ENCODE data around the gene EPB41L3.

EPB41L3 gene

DNA sequence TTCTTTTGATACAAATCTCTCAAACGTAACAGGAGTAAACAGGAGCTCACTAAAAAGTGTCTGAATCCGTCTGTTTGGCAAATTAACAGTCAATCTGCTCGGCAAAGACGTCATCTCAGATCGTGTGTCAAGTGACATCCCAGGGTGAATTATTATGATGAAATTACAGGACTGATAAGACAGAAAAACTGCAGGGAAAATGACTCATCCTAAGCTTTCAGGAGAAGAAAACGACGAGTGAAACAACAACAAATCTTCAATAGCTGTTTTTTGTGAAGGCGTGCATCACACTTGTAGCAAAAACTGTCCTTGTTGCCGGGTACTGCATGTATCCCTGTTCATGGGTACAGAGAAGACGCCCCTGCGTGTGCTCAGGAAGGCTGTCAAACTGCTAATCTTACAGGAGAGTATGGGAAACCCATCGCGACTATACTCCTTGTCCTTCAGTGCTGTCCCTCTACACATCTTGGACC is 24.9 kb downstream of the EPB41L3 start:
- peaks cover 54% of the 10 kb centered on the region for H3K79me2 ChIP-seq
- no peak overlapping the region for H2AFZ ChIP-seq
- no peak overlapping the region for H3K4me3 ChIP-seq (ENCODE audit: low read depth, low read length)
- peaks cover 17% of the 10 kb centered on the region for H3K4me1 ChIP-seq
- H3K9me3 ChIP-seq (ENCODE audit: control insufficient read depth, low read length), result no peaks in the 10 kb centered on the region
- no peaks in the 10 kb centered on the region for H3K36me3 ChIP-seq (ENCODE audit: control insufficient read depth, insufficient read depth, low read length)
- H3K9ac ChIP-seq, result no peak overlapping the region
- H3K27ac ChIP-seq, result no peak overlapping the region
- no peaks in the 10 kb centered on the region for H3K27me3 ChIP-seq (ENCODE audit: control insufficient read depth, insufficient read depth, low read length)
- H3K4me2 ChIP-seq (ENCODE audit: low read length), result no peak overlapping the region
- TF ChIP-seq, protein P1, sequence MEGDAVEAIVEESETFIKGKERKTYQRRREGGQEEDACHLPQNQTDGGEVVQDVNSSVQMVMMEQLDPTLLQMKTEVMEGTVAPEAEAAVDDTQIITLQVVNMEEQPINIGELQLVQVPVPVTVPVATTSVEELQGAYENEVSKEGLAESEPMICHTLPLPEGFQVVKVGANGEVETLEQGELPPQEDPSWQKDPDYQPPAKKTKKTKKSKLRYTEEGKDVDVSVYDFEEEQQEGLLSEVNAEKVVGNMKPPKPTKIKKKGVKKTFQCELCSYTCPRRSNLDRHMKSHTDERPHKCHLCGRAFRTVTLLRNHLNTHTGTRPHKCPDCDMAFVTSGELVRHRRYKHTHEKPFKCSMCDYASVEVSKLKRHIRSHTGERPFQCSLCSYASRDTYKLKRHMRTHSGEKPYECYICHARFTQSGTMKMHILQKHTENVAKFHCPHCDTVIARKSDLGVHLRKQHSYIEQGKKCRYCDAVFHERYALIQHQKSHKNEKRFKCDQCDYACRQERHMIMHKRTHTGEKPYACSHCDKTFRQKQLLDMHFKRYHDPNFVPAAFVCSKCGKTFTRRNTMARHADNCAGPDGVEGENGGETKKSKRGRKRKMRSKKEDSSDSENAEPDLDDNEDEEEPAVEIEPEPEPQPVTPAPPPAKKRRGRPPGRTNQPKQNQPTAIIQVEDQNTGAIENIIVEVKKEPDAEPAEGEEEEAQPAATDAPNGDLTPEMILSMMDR (IDR thresholded peaks at IDR 0.05), result no peak

DNA sequence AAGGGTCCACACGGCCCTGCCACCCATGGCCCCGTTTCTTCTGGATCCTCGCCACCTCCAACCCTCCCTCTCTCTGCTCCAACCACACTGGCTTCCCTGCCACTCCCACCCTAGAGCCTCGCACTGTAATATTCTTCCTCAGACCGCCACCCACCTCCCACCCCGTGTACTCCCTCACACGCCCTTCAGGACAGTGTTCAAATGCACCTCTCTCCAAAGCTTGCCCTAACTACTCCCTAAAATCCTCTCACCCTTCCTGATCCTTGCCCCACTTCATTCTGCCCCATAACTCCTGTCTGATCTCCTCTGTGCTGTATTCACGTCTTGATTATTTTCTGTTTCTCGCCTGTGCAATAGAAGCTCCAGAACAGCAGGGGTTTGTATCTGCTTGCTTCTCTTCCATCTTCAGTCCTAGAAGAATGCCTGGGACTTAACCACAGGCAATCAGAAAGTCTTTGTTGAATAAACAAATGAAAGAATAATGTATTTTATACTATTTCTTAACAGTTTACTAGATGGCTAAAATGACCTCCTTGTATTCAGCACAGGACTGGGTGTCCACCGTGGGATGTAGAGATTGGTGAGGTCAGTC is 25.5 kb downstream of the EPB41L3 start:
- no peak overlapping the region for H3K4me2 ChIP-seq (ENCODE audit: low read length)
- no peaks in the 10 kb centered on the region for H3K9me3 ChIP-seq (ENCODE audit: control insufficient read depth, low read length)
- no peak overlapping the region for H3K9ac ChIP-seq
- no peaks in the 10 kb centered on the region for H3K27me3 ChIP-seq (ENCODE audit: control insufficient read depth, insufficient read depth, low read length)
- H3K79me2 ChIP-seq, result peaks cover 57% of the 10 kb centered on the region
- H3K4me3 ChIP-seq (ENCODE audit: low read depth, low read length), result no peak overlapping the region
- H3K36me3 ChIP-seq (ENCODE audit: control insufficient read depth, insufficient read depth, low read length), result no peaks in the 10 kb centered on the region
- H3K4me1 ChIP-seq, result peaks cover 18% of the 10 kb centered on the region
- TF ChIP-seq, protein P1 (IDR thresholded peaks at IDR 0.05), result no peak
- no peak overlapping the region for H2AFZ ChIP-seq
- no peak overlapping the region for H3K27ac ChIP-seq

DNA sequence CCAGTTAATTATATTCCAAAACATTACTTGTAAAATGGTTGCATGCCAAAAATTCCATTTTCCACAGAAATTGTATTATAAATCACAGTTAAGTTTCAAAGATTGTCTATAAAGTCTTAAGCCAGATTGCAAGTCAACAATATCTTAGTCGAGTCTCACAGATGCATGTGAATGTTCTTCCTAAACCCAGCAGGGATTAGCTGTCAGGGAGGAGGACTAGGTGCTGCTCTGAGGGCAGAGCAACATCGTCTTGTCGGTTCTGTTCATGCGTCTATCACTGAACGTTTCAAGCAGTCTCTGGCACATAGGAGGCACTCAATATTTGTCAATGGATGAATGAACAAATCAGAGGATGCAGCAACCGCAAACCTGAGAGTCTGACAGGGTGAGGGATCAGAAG is 27.0 kb downstream of the EPB41L3 start:
- TF ChIP-seq, protein P1 (IDR thresholded peaks at IDR 0.05), result no peak
- Histone ChIP-seq H3K27ac (no peak overlapping the region), H3K27me3 (ENCODE audit: control insufficient read depth, insufficient read depth, low read length) (no peaks in the 10 kb centered on the region), H3K9ac (no peak overlapping the region), H3K36me3 (ENCODE audit: control insufficient read depth, insufficient read depth, low read length) (no peaks in the 10 kb centered on the region), H2AFZ (no peak overlapping the region), H3K4me1 (peaks cover 30% of the 10 kb centered on the region), H3K4me2 (ENCODE audit: low read length) (no peak overlapping the region), H3K9me3 (ENCODE audit: control insufficient read depth, low read length) (no peaks in the 10 kb centered on the region), H3K79me2 (peaks cover 56% of the 10 kb centered on the region), H3K4me3 (ENCODE audit: low read depth, low read length) (no peak overlapping the region)

- no peaks in the 10 kb centered on the region for H3K36me3 ChIP-seq (ENCODE audit: control insufficient read depth, insufficient read depth, low read length)
- no peak overlapping the region for H3K4me2 ChIP-seq (ENCODE audit: low read length)
- no peak overlapping the region for H3K4me3 ChIP-seq (ENCODE audit: low read depth, low read length)
- no peak overlapping the region for H3K9ac ChIP-seq
- no peaks in the 10 kb centered on the region for H3K27me3 ChIP-seq (ENCODE audit: control insufficient read depth, insufficient read depth, low read length)
- no peak overlapping the region for H2AFZ ChIP-seq
- TF ChIP-seq, protein P1 (IDR thresholded peaks at IDR 0.05), result no peak
- H3K9me3 ChIP-seq (ENCODE audit: control insufficient read depth, low read length), result no peaks in the 10 kb centered on the region
- no peak overlapping the region for H3K27ac ChIP-seq
- H3K4me1 ChIP-seq, result peaks cover 35% of the 10 kb centered on the region
- peaks cover 56% of the 10 kb centered on the region for H3K79me2 ChIP-seq
Measured at GRCh38 chr18:5515011-5515784, 28.6 kb downstream of the EPB41L3 start.
